Endothelial cell of umbilical vein (primary cell): ENCODE data around the gene CELSR3.

ENCODE experiments used
- CTCF ChIP-seq, 2 donors: IDR thresholded peaks; 1 replicate in 1 of 2; 2 replicates in 1 of 2; pipeline ENCODE4 v1.5.1; 2011; ENCODE audit warnings: low read length in 2 of 2, mild to moderate bottlenecking in 2 of 2, moderate library complexity in 2 of 2, control low read depth in 1 of 2, inconsistent platforms in 1 of 2, low read depth in 1 of 2; ENCODE audit not compliant: insufficient read depth in 1 of 2; ENCODE audit errors: extremely low read depth in 1 of 2
- EZH2 ChIP-seq: IDR thresholded peaks from 2 replicates; pipeline ENCODE4 v1.6.1; 2012; ENCODE audit warnings: borderline replicate concordance, low read depth, mild to moderate bottlenecking, moderate library complexity, low read length, inconsistent platforms; ENCODE audit not compliant: severe bottlenecking
- FOS ChIP-seq: IDR thresholded peaks from 2 replicates; pipeline ENCODE4 v1.6.1; 2011; ENCODE audit warnings: mild to moderate bottlenecking, low read length, moderate library complexity, borderline replicate concordance; ENCODE audit not compliant: insufficient read depth
- GATA2 ChIP-seq: IDR thresholded peaks from 2 replicates; pipeline ENCODE4 v1.7.0; 2011; ENCODE audit warnings: low read depth, mild to moderate bottlenecking, moderate library complexity, mixed read lengths, low read length; ENCODE audit not compliant: insufficient read length, insufficient read depth
- JUN ChIP-seq: IDR thresholded peaks from 2 replicates; pipeline ENCODE4 v1.6.1; 2011; ENCODE audit warnings: borderline replicate concordance, low read depth; ENCODE audit not compliant: insufficient read length, insufficient read depth
- MAX ChIP-seq: IDR thresholded peaks from 2 replicates; pipeline ENCODE4 v1.6.1; 2011; ENCODE audit not compliant: insufficient read depth, insufficient read length
- MYC ChIP-seq: IDR thresholded peaks from one replicate; pipeline ENCODE4 v1.6.1; 2011; ENCODE audit warnings: mild to moderate bottlenecking, low read depth, low read length
- POLR2A ChIP-seq: IDR thresholded peaks from 2 replicates; pipeline ENCODE4 v1.6.1; 2012; ENCODE audit warnings: low read depth, mild to moderate bottlenecking, control low read depth, low read length
- POLR2AphosphoS5 ChIP-seq: IDR thresholded peaks from 2 replicates; pipeline ENCODE4 v1.6.1; 2012; ENCODE audit warnings: low read depth, mild to moderate bottlenecking, control low read depth, low read length, moderate library complexity; ENCODE audit not compliant: insufficient read depth

GRCh38 chr3:48588230-48588629 is 74.5 kb downstream of the CELSR3 start:
- TF ChIP-seq CTCF (IDR thresholded peaks at IDR 0.05; ENCODE audit: extremely low read depth in 1 of 2, insufficient read depth in 1 of 2, low read depth in 1 of 2, low read length in 2 of 2) = no peak
- no peak for TF ChIP-seq MYC
- TF ChIP-seq MAX = no peak
- TF ChIP-seq JUN = no peak
- no peak for TF ChIP-seq POLR2A
- no peak for TF ChIP-seq POLR2AphosphoS5
- no peak for TF ChIP-seq FOS
- no peak for TF ChIP-seq EZH2
- TF ChIP-seq GATA2 = no peak
